Esophagus (tissue), 2 donors: Measurements from ENCODE around the gene TEAD3. TPM values are rescaled to one million over a fixed set of nuclear protein-coding genes. Genes with fewer than 3 reads are reported as not detected.

Experiments
- H3K27ac ChIP-seq, 2 donors: one replicate each; pipeline ENCODE4 v1.5.1; 2013; ENCODE audit warnings: low read depth in 2 of 2, mild to moderate bottlenecking in 2 of 2, inconsistent platforms in 1 of 2, low read length in 1 of 2, moderate library complexity in 1 of 2
- H3K27me3 ChIP-seq, 2 donors: one replicate each; pipeline ENCODE4 v1.6.1; 2013; ENCODE audit warnings: low read length in 2 of 2, control low read depth in 1 of 2, mild to moderate bottlenecking in 1 of 2; ENCODE audit not compliant: insufficient read depth in 2 of 2, control insufficient read depth in 1 of 2
- H3K36me3 ChIP-seq, 2 donors: one replicate each; pipeline ENCODE4 v1.6.1; 2013; ENCODE audit warnings: low read length in 1 of 2; ENCODE audit not compliant: control insufficient read depth in 2 of 2, insufficient read depth in 2 of 2
- H3K4me1 ChIP-seq, 2 donors: one replicate each; pipeline ENCODE4 v1.6.1; 2013; ENCODE audit warnings: low read length in 1 of 2; ENCODE audit not compliant: control insufficient read depth in 2 of 2, insufficient read depth in 2 of 2
- H3K4me3 ChIP-seq, 2 donors: one replicate each; pipeline ENCODE4 v1.5.1; 2013; ENCODE audit warnings: low read length in 2 of 2, mild to moderate bottlenecking in 2 of 2, low read depth in 1 of 2, moderate library complexity in 1 of 2
- H3K9me3 ChIP-seq, 2 donors: one replicate each; pipeline ENCODE4 v1.6.1; 2013; ENCODE audit warnings: mild to moderate bottlenecking in 2 of 2, low read depth in 1 of 2, low read length in 1 of 2, moderate library complexity in 1 of 2; ENCODE audit not compliant: control insufficient read depth in 2 of 2, insufficient read depth in 1 of 2
- WGBS, 2 donors: extraction: QIAGEN DNeasy Blood & Tissue Kit; methylation state at CpG; one replicate each; pipeline ENCODE4 v1.1.7; 2013; 5-methylcytosine and 5-hydroxymethylcytosine counted together
- polyA plus RNA-seq, 2 donors: library from polyadenylated mRNA; stranded (reverse); fragments of 200-250 nt; gene quantifications; one replicate each; pipeline ENCODE4 v1.2.3, GENCODE V29; 2013
- donor health status: healthy with polysubstance abuse.
- donor health status: Bipolar disorder and iron deficiency.

The TEAD3 gene
- polyA plus RNA-seq, 2 donors, result 28.6 to 29.1 TPM

GRCh38 chr6:35514587-35514986 is 17.7 kb upstream of the TEAD3 start:
- Histone ChIP-seq H3K4me3 (no peak overlapping the region), H3K4me1 (peaks cover 3 to 4% of the 10 kb centered on the region in 2 donors), H3K9me3 (no peaks in the 10 kb centered on the region), H3K36me3 (no peaks in the 10 kb centered on the region), H3K27me3 (peaks cover 0 to 2% of the 10 kb centered on the region in 2 donors), H3K27ac (no peak overlapping the region)
- WGBS, 2 donors, result 81 to 87% methylated on average over 4 of the region's 4 CpGs

GRCh38 chr6:35512740-35513139 is 15.9 kb upstream of the TEAD3 start, which contains the start of gene TULP1:
TULP1 (minus strand) TSS chr6:35512896; CDS start chr6:35512858, 38 bp downstream.
- Histone ChIP-seq H3K9me3 (no peaks in the 10 kb centered on the region), H3K4me1 (peaks cover 3 to 4% of the 10 kb centered on the region in 2 donors), H3K27ac (no peak within 1 kb of the TSS), H3K4me3 (no peak within 1 kb of the TSS), H3K36me3 (no peaks in the 10 kb centered on the region), H3K27me3 (peaks cover 0 to 2% of the 10 kb centered on the region in 2 donors)
- WGBS, 2 donors, result 87 to 88% methylated on average over 10 of the region's 10 CpGs

GRCh38 chr6:35512006-35512405 is 15.1 kb upstream of the TEAD3 start:
- WGBS, 2 donors, result 8 to 10% methylated on average over 24 to 26 of the region's 26 CpGs
- Histone ChIP-seq H3K36me3 (no peaks in the 10 kb centered on the region), H3K27me3 (peaks cover 0 to 2% of the 10 kb centered on the region in 2 donors), H3K9me3 (no peaks in the 10 kb centered on the region), H3K4me3 (no peak overlapping the region), H3K4me1 (peaks cover 3 to 4% of the 10 kb centered on the region in 2 donors), H3K27ac (no peak overlapping the region)

- peaks cover 0 to 2% of the 10 kb centered on the region in 2 donors for H3K27me3 ChIP-seq
- H3K4me3 ChIP-seq, result no peak overlapping the region
- WGBS, 2 donors, result 15 to 19% methylated on average over 27 to 32 of the region's 32 CpGs
- no peaks in the 10 kb centered on the region for H3K36me3 ChIP-seq
- no peaks in the 10 kb centered on the region for H3K9me3 ChIP-seq
- peaks cover 3 to 4% of the 10 kb centered on the region in 2 donors for H3K4me1 ChIP-seq
- no peak overlapping the region for H3K27ac ChIP-seq
Measured at GRCh38 chr6:35511562-35511941, 14.7 kb upstream of the TEAD3 start.

GRCh38 chr6:35510916-35511561 is 14.2 kb upstream of the TEAD3 start:
- Histone ChIP-seq H3K27me3 (peaks cover 0 to 2% of the 10 kb centered on the region in 2 donors), H3K36me3 (no peaks in the 10 kb centered on the region)

GRCh38 chr6:35508542-35508941 is 11.7 kb upstream of the TEAD3 start:
- Histone ChIP-seq H3K36me3 (no peaks in the 10 kb centered on the region), H3K27me3 (peaks cover 0 to 2% of the 10 kb centered on the region in 2 donors), H3K4me1 (peaks cover 3 to 4% of the 10 kb centered on the region in 2 donors), H3K9me3 (no peaks in the 10 kb centered on the region), H3K27ac (no peak overlapping the region), H3K4me3 (no peak overlapping the region)
- WGBS, 2 donors, result 58 to 60% methylated on average over 5 of the region's 5 CpGs

More at GRCh38 chr6:35510916-35511561, 14.2 kb upstream of the TEAD3 start:
- H3K27ac ChIP-seq, result no peak overlapping the region
- H3K4me1 ChIP-seq, result peaks cover 3 to 4% of the 10 kb centered on the region in 2 donors
- no peaks in the 10 kb centered on the region for H3K9me3 ChIP-seq
- H3K4me3 ChIP-seq, result no peak overlapping the region
- 74 to 76% methylated on average over 7 of the region's 7 CpGs for WGBS, 2 donors

GRCh38 chr6:35508027-35508426 is 11.1 kb upstream of the TEAD3 start:
- H3K9me3 ChIP-seq, result no peaks in the 10 kb centered on the region
- no peaks in the 10 kb centered on the region for H3K36me3 ChIP-seq
- peaks cover 3 to 4% of the 10 kb centered on the region in 2 donors for H3K4me1 ChIP-seq
- 60 to 67% methylated on average over 2 of the region's 2 CpGs for WGBS, 2 donors
- H3K27ac ChIP-seq, result no peak overlapping the region
- no peak overlapping the region for H3K4me3 ChIP-seq
- H3K27me3 ChIP-seq, result peaks cover 0 to 2% of the 10 kb centered on the region in 2 donors

GRCh38 chr6:35507221-35507620 is 10.3 kb upstream of the TEAD3 start:
- H3K27me3 ChIP-seq, result peaks cover 0 to 2% of the 10 kb centered on the region in 2 donors
- H3K9me3 ChIP-seq, result no peaks in the 10 kb centered on the region
- WGBS, 2 donors, result 88 to 89% methylated on average over 2 of the region's 2 CpGs
- H3K27ac ChIP-seq, result no peak overlapping the region
- H3K4me1 ChIP-seq, result peaks cover 3% of the 10 kb centered on the region in 2 donors
- H3K36me3 ChIP-seq, result no peaks in the 10 kb centered on the region
- H3K4me3 ChIP-seq, result no peak overlapping the region

- no peak overlapping the region for H3K27ac ChIP-seq
- H3K9me3 ChIP-seq, result no peaks in the 10 kb centered on the region
- WGBS, 2 donors, result 91 to 95% methylated on average over 3 of the region's 3 CpGs
- H3K4me3 ChIP-seq, result no peak overlapping the region
- no peaks in the 10 kb centered on the region for H3K36me3 ChIP-seq
- H3K27me3 ChIP-seq, result peaks cover 0 to 2% of the 10 kb centered on the region in 2 donors
- peaks cover 0 to 1% of the 10 kb centered on the region in 2 donors for H3K4me1 ChIP-seq
Measured at GRCh38 chr6:35506536-35506935, 9.7 kb upstream of the TEAD3 start.

GRCh38 chr6:35505999-35506412 is 9.1 kb upstream of the TEAD3 start:
- 27 to 42% methylated on average over 20 to 21 of the region's 21 CpGs for WGBS, 2 donors
- H3K27ac ChIP-seq, result no peak overlapping the region
- no peaks in the 10 kb centered on the region for H3K4me1 ChIP-seq
- H3K9me3 ChIP-seq, result no peaks in the 10 kb centered on the region
- H3K36me3 ChIP-seq, result no peaks in the 10 kb centered on the region
- H3K4me3 ChIP-seq, result no peak overlapping the region
- peaks cover 0 to 2% of the 10 kb centered on the region in 2 donors for H3K27me3 ChIP-seq
